ENCODE data around the gene HPCAL1. TPM values are rescaled to one million over a fixed set of nuclear protein-coding genes. Genes with fewer than 3 reads are reported as not detected.

Gene HPCAL1
- total RNA-seq, 4 donors from 2014 or later = 34.5 to 54.2 (median 41.3) TPM

GRCh38 chr2:10278029-10278762 lies 24.5 kb upstream of the HPCAL1 start:
- H3K27ac ChIP-seq (replicated peaks in 1 of 4) = peak overlapping the region in 2 of 4 donors; percentile 18 to 68
- 53% methylated on average over 18 of the region's 19 CpGs for WGBS
- no peak for DNase-seq (ENCODE audit: extremely low spot score)
- no peaks in the 10 kb centered on the region for H3K27me3 ChIP-seq
- intact Hi-C loops (cut with DNase I) = no loop called here
- no peaks in the 10 kb centered on the region for H3K9me3 ChIP-seq
- no peaks in the 10 kb centered on the region for H3K36me3 ChIP-seq
- peaks cover 0 to 30% (median 9%) of the 10 kb centered on the region in 4 donors for H3K4me1 ChIP-seq
- no peak overlapping the region for H3K4me3 ChIP-seq
- TF ChIP-seq POLR2AphosphoS5 (IDR thresholded peaks at IDR 0.05) = peak; percentile 14 to 20
- TF ChIP-seq CTCF (IDR thresholded peaks at IDR 0.05) = no peak

- H3K4me1 ChIP-seq = peaks cover 0 to 36% (median 9%) of the 10 kb centered on the region in 4 donors
- H3K27me3 ChIP-seq = no peaks in the 10 kb centered on the region
- H3K27ac ChIP-seq (replicated peaks in 1 of 4) = peak overlapping the region in 2 of 4 donors; percentile 18 to 68
- DNase-seq (ENCODE audit: extremely low spot score) = no peak
- no peak overlapping the region for H3K4me3 ChIP-seq
- WGBS = 75% methylated on average over 11 of the region's 11 CpGs
- H3K9me3 ChIP-seq = no peaks in the 10 kb centered on the region
- no peak for TF ChIP-seq CTCF (IDR thresholded peaks at IDR 0.05)
- TF ChIP-seq POLR2AphosphoS5 (IDR thresholded peaks at IDR 0.05) = no peak
- no peak for TF ChIP-seq EP300 (IDR thresholded peaks at IDR 0.05)
- no peak for TF ChIP-seq POLR2A (IDR thresholded peaks at IDR 0.05; ENCODE audit: low read depth)
- intact Hi-C loops (cut with DNase I) = no loop called here
- H3K36me3 ChIP-seq = no peaks in the 10 kb centered on the region
Measured at GRCh38 chr2:10278763-10279471, 23.8 kb upstream of the HPCAL1 start.

- no peaks in the 10 kb centered on the region for H3K36me3 ChIP-seq
- no peak overlapping the region for H3K27ac ChIP-seq (replicated peaks in 1 of 4)
- H3K27me3 ChIP-seq = no peaks in the 10 kb centered on the region
- H3K4me1 ChIP-seq = peaks cover 0 to 42% (median 11%) of the 10 kb centered on the region in 4 donors
- TF ChIP-seq POLR2AphosphoS5 (IDR thresholded peaks at IDR 0.05) = no peak
- TF ChIP-seq POLR2A (IDR thresholded peaks at IDR 0.05; ENCODE audit: low read depth) = no peak
- no peak for TF ChIP-seq EP300 (IDR thresholded peaks at IDR 0.05)
- no peak for TF ChIP-seq CTCF (IDR thresholded peaks at IDR 0.05)
- intact Hi-C loops (cut with DNase I) = no loop called here
- no peak for DNase-seq (ENCODE audit: extremely low spot score)
- no peaks in the 10 kb centered on the region for H3K9me3 ChIP-seq
- no peak overlapping the region for H3K4me3 ChIP-seq
- WGBS = 93% methylated on average over 9 of the region's 11 CpGs
Measured at GRCh38 chr2:10279472-10279870, 23.2 kb upstream of the HPCAL1 start.

- Histone ChIP-seq H3K27me3 (no peaks in the 10 kb centered on the region), H3K4me1 (peaks cover 1 to 47% (median 15%) of the 10 kb centered on the region in 4 donors), H3K4me3 (no peak overlapping the region), H3K27ac (replicated peaks in 1 of 4) (no peak overlapping the region), H3K9me3 (no peaks in the 10 kb centered on the region), H3K36me3 (no peaks in the 10 kb centered on the region)
- TF ChIP-seq CTCF (IDR thresholded peaks at IDR 0.05) (no peak), POLR2AphosphoS5 (IDR thresholded peaks at IDR 0.05) (no peak), EP300 (IDR thresholded peaks at IDR 0.05) (no peak), POLR2A (IDR thresholded peaks at IDR 0.05; ENCODE audit: low read depth) (no peak)
- no peak for DNase-seq (ENCODE audit: extremely low spot score)
- WGBS = 94% methylated on average over 12 of the region's 12 CpGs
- intact Hi-C loops (cut with DNase I) = no loop called here
Measured at GRCh38 chr2:10279946-10280463, 22.7 kb upstream of the HPCAL1 start.
